Gastroesophageal sphincter (tissue), 4 donors: ENCODE results near the gene VWCE. TPM values are rescaled to one million over a fixed set of nuclear protein-coding genes. Genes with fewer than 3 reads are reported as not detected.
A peak's percentile ranks its signal among the peaks of the same experiment; 100 is the strongest.

Experiments used
- ATAC-seq: fragments of 150-250 bp; one replicate; pipeline ENCODE4 v1.9.1; 2016; ENCODE audit warnings: mild to moderate bottlenecking, moderate library complexity
- H3K27ac ChIP-seq, 4 donors: fragments of 200-600 bp; sonication (generic) in 3 of 4; 1 replicate in 3 of 4; 2 replicates in 1 of 4; pipeline ENCODE4 v1.5.1; 2016 to 2019
- H3K27me3 ChIP-seq: fragments of 200-600 bp; sonication (generic); one replicate; pipeline ENCODE4 v1.5.1; 2019
- H3K36me3 ChIP-seq, 2 donors: fragments of 200-600 bp; sonication (generic); one replicate each; pipeline ENCODE4 v1.5.1; 2019; ENCODE audit warnings: control low read depth in 1 of 2
- H3K4me1 ChIP-seq, 3 donors: fragments of 200-600 bp; sonication (generic); 1 replicate in 2 of 3; 2 replicates in 1 of 3; pipeline ENCODE4 v1.5.1; 2016 to 2019; ENCODE audit warnings: control low read depth in 2 of 3
- H3K4me3 ChIP-seq, 2 donors: fragments of 200-600 bp; sonication (generic); one replicate each; pipeline ENCODE4 v1.5.1; 2019; ENCODE audit warnings: mild to moderate bottlenecking in 1 of 2, moderate library complexity in 1 of 2
- H3K9me3 ChIP-seq, 3 donors: fragments of 200-600 bp; sonication (generic); one replicate each; pipeline ENCODE4 v1.5.1; 2017 to 2019; ENCODE audit warnings: control low read depth in 2 of 3
- CTCF ChIP-seq, 4 experiments: fragments of 200-600 bp in 2 of 4; fragments of 450-650 bp in 2 of 4; sonication (generic) in 1 of 4; IDR thresholded peaks; one replicate each; pipeline ENCODE4 v1.5.1; 2017 to 2019; ENCODE audit warnings: antibody characterized with exemption in 4 of 4, mild to moderate bottlenecking in 2 of 4, moderate library complexity in 2 of 4
- EP300 ChIP-seq: sonication (generic); formaldehyde crosslinking; IDR thresholded peaks from one replicate; pipeline ENCODE4 v1.6.1; 2017; ENCODE audit warnings: antibody characterized with exemption, mild to moderate bottlenecking
- POLR2A ChIP-seq, 2 donors: fragments of 450-650 bp; IDR thresholded peaks; one replicate each; pipeline ENCODE4 v1.6.1; 2017; ENCODE audit warnings: antibody characterized with exemption in 2 of 2, mild to moderate bottlenecking in 2 of 2, moderate library complexity in 1 of 2
- POLR2AphosphoS5 ChIP-seq: sonication (generic); formaldehyde crosslinking; IDR thresholded peaks from one replicate; pipeline ENCODE4 v1.6.1; 2017; ENCODE audit warnings: antibody characterized with exemption
- WGBS, 2 donors: methylation state at CpG; one replicate each; pipeline ENCODE4 v1.1.5; 2018; ENCODE audit warnings: low coverage in 1 of 2; 5-methylcytosine and 5-hydroxymethylcytosine counted together
- total RNA-seq, 4 donors: library from RNA; depleted of rRNA; stranded (reverse); fragments of >200 nt; gene quantifications; one replicate each; pipeline ENCODE4 v1.1.0, GENCODE V29; 2016

Gene VWCE
- total RNA-seq, 4 donors from 2014 or later, result 0.78 to 1.0 (median 0.94) TPM; not detected in 1

GRCh38 chr11:61295596-61295926, 445 bp upstream of the VWCE start:
- Histone ChIP-seq H3K9me3 (no peaks in the 10 kb centered on the region), H3K27me3 (peaks cover 46% of the 10 kb centered on the region), H3K36me3 (peaks cover 0 to 38% of the 10 kb centered on the region in 2 donors), H3K4me1 (peaks cover 0 to 44% (median 23%) of the 10 kb centered on the region in 3 donors), H3K4me3 (peak overlapping the region in 1 of 2 donors; percentile 66), H3K27ac (peak overlapping the region in 1 of 4 donors; percentile 63)
- ATAC-seq, result no peak
- 84% methylated on average over 6 of the region's 12 CpGs; no CpG with 5 or more reads in 1 of the 2 donors for WGBS, 2 donors
- no peak for TF ChIP-seq POLR2A (IDR thresholded peaks at IDR 0.05)
- TF ChIP-seq EP300, result no peak
- TF ChIP-seq POLR2AphosphoS5, result no peak
- TF ChIP-seq CTCF (IDR thresholded peaks at IDR 0.05), result no peak

GRCh38 chr11:61293867-61294716, 1.0 kb downstream of the VWCE start:
- Histone ChIP-seq H3K4me3 (peak overlapping the region; percentile 30 to 66), H3K4me1 (peaks cover 0 to 44% (median 23%) of the 10 kb centered on the region in 3 donors), H3K36me3 (peaks cover 0 to 24% of the 10 kb centered on the region in 2 donors), H3K27ac (peak overlapping the region in 2 of 4 donors; percentile 45 to 63), H3K27me3 (peaks cover 46% of the 10 kb centered on the region), H3K9me3 (no peaks in the 10 kb centered on the region)
- TF ChIP-seq POLR2AphosphoS5 (no peak), CTCF (IDR thresholded peaks at IDR 0.05) (peak in 1 of 4 experiments; percentile 31)
- peak; percentile 37 for ATAC-seq
- WGBS, 2 donors, result no CpG with 5 or more reads among the region's 60 CpGs

- WGBS, 2 donors, result 77 to 94% methylated on average over 2 of the region's 2 CpGs
These were observed 2.8 kb downstream of the VWCE start for GRCh38 chr11:61292356-61292755.

GRCh38 chr11:61290905-61291690, 4.0 kb downstream of the VWCE start:
- WGBS, 2 donors, result 57% methylated on average over 3 of the region's 12 CpGs; no CpG with 5 or more reads in 1 of the 2 donors
- H3K4me3 ChIP-seq, result no peak overlapping the region
- H3K36me3 ChIP-seq, result no peaks in the 10 kb centered on the region
- ATAC-seq, result no peak
- H3K4me1 ChIP-seq, result peaks cover 0 to 27% (median 23%) of the 10 kb centered on the region in 3 donors
- no peak overlapping the region for H3K27ac ChIP-seq
- no peaks in the 10 kb centered on the region for H3K9me3 ChIP-seq
- H3K27me3 ChIP-seq, result peaks cover 46% of the 10 kb centered on the region
- no peak for TF ChIP-seq EP300
- TF ChIP-seq CTCF (IDR thresholded peaks at IDR 0.05), result no peak
- TF ChIP-seq POLR2A (IDR thresholded peaks at IDR 0.05), result no peak
- no peak for TF ChIP-seq POLR2AphosphoS5

More at GRCh38 chr11:61292356-61292755, 2.8 kb downstream of the VWCE start:
- H3K9me3 ChIP-seq, result no peaks in the 10 kb centered on the region
- TF ChIP-seq POLR2A (IDR thresholded peaks at IDR 0.05) (no peak), CTCF (IDR thresholded peaks at IDR 0.05) (no peak), POLR2AphosphoS5 (no peak), EP300 (no peak)
- ATAC-seq, result no peak
- H3K27ac ChIP-seq, result no peak overlapping the region
- H3K27me3 ChIP-seq, result peaks cover 46% of the 10 kb centered on the region
- H3K4me1 ChIP-seq, result peaks cover 0 to 30% (median 23%) of the 10 kb centered on the region in 3 donors
- no peak overlapping the region for H3K4me3 ChIP-seq
- peaks cover 0 to 8% of the 10 kb centered on the region in 2 donors for H3K36me3 ChIP-seq
